DMS79 treated with DMSO at 0.1 percent for 48 hours (cell line): ENCODE data around the gene UQCR11.
A peak's percentile ranks its signal among the peaks of the same experiment; 100 is the strongest.

Source experiments
- DNase-seq: peaks from one replicate; lab custom pipeline; 2025; lab: John Stamatoyannopoulos, UW

The UQCR11 gene

GRCh38 chr19:1567848-1568227 is 37.4 kb downstream of the UQCR11 start:
- no peak for DNase-seq

DNA sequence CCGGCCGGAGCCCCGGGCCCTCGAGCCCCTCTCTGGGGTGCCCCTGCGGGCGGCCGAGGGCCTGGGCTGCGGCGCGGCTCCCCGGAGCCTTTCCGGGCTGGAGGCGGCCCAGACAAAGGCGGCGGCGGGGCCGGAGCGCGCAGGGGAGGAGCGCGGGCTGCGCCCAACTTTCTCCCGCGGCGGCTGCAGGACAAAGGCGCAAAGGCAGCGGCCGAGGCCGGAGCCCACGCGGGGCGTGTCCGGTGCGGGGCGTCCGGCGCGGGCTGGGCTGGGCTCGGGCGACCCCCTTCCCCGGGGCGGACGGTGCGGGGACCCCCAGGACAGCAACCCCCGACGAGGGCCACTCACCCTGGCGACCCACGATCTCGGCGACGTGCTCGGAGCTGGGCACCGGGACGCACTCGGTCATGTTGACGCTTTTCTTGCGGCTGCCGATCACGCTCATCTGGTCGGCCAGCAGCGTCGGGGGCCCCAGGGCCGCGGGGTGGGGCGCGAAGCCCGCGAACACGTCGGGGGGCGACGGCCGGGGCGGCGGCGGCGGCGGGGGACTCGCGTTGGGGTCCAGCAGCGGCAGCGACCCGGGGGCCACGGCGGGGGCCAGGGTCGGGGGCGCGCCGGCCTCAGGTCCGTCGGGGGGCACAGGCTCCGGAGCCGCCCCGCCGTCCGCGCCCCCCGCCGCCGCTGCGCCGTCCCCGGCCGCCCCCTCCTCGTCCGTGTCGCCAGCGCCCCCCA is 38.0 kb downstream of the UQCR11 start:
- DNase-seq = no peak

DNA sequence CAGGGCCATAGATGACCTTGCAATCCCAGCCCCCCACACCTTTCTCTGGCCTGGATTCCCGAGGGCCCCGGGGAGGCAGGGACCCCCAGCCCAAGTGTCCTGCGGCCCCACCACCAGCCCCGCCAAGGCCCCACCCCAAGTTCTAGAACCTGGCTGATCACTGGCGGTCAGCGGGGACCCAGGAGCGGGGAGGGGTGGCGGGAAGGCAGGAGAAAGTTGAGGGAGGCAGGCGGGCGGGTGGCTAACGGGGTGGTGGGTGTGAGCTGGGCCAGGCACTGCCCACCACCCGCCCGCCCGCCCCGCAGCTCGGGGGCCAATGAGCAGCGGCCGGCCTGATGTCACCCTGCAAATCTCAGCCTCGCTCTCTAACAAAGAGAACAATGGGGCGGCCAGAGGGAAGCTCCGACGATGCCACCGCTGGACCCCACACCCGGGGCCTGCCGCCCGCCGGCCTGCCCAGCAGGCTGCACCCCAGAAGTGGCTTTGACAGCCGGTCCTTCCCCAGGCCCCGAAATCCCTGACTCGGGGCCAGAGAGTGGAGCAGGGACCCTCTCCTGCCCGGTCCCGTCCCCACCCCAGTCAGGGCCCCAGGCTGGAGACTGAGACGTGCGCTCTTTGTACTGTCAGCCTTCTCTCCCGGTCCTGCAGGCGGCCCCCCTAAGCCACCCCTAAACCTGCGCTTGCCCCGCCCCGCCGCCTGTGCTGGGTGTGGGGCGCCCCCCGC is 38.7 kb downstream of the UQCR11 start:
- DNase-seq = peak; percentile 69

DNA sequence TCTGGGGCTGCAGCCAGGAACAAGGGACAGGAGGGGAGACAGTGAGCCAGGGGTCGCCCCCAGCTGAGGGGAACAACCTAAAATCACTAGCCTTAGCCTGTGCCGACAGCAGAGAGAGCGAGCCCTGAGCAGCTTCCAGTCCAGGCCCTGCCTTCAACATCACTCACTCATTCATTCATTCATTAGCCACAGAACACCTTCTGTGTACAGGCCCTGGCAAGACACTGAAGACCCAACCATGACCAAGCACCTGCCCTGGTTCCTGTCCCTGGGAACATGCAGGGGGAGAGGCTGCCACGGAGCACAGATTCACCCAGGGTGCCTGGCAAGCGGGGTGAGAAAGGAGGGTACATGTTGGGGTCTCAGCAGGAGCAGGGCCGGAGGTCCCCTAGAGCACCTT is 42.0 kb downstream of the UQCR11 start:
- DNase-seq = no peak

DNA sequence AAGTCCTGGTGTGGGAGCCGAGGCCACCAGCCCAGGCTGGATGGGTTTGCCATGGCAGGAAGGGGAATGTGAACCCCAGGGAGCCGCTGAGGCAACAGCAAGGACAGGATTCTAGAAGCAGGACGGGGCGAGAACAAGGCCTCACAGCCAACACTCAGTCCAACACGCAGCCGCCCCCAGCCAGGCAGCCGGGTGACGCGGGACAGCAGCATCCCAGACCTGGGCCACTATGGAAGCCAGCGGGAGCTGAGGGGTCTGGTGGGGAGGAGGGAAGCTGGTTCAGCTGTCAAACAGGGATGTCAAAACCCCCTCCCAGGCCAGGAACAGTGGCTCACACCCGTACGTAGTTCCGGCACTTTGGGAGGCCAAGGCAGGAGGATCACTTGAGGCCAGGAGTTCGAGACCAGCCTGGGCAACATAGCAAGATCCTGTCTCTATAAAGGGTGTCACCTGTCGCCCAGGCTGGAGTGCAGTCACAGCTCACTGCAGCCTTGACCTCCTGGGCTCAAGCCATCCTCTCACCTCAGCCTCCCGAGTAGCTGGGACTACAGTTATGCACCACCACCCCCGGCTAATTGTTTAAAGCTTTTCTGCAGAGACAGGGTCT is 43.9 kb downstream of the UQCR11 start:
- no peak for DNase-seq

- no peak for DNase-seq
These were observed 44.9 kb downstream of the UQCR11 start for GRCh38 chr19:1560286-1560882.

DNA sequence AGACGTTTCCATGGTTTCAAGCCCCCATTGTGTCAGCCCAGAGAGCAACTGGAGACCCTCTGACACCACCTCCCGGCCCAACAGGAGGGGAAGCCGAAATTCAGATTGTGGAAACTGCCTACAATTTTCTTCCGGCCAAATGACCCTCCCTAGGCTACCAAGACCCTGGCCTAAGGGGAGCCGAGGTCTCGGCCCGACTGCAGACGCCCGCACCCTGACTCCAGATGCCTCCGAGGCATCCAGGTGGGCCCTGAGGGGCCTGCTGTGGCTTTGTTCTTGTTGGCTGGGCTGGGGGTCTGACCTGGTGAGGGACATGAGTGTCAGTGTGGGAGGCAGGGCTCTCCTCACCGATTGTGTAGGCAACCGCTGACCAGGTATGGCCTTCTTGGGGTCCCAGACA is 46.7 kb downstream of the UQCR11 start:
- DNase-seq = no peak

GRCh38 chr19:1556390-1557070 is 48.7 kb downstream of the UQCR11 start:
- DNase-seq = no peak

DNA sequence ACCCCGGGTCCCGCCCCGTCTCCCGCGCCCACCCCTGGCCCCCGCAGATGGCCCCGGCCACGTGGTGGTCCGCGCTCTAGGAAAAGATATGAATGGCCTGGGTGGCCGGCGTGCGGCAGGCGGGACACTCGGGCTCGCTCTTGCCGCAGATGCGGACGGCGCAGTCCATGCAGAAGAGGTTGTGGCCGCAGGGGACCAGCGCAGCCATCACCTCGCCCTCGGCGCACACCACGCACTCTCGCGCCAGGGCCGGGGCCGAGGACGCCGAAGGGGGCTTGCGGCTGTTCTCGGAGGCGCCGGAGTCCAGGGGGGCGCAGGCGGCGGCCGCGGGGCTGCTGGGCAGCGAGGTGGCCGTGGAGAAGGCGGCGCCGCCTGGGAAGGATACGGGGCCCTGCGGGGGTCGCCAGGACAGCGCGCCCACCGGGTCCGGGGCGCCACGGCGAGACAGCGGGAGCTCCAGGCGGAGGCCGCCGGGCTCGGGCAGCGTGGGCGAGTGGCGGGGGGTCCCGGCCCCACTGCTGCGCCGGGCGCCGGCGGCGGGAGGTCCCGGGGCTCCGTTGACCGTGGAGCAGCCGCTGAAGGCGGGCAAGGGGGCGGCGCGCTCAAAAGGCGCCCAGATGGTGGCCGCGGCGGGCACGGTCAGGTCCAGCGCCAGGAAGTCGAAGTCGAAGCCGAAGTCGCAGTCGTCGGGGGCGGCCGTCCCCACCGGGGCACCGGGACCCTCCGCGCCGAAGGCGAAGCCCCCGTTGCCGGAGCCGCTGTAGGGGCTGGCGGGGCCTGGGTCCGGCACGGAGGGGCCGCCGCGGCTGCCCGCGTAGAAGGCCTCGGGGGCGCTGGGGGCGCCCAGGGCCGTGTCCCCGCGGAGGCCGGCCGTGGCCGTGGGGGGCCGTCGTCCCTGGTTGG is 49.5 kb downstream of the UQCR11 start:
- DNase-seq = no peak

DNA sequence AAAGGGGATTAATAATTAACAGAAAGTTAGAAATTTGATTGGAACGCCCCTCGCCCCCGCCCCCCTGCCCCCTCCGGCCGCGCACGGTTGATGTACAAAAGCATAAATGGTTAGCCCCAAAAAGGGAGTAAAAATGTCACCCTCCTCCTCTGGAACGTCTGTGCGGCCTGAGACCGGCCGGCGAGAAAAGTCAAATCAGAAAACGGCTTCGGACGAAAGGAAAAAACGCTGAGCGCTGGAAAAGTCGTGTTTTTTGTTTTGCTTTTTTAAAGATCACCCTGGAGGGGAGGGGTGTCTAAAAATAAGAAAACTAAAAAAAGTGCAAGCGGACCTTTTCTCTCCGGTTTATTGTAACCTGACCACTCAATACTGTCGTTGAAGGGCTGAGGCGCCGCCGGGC is 50.3 kb downstream of the UQCR11 start:
- DNase-seq = no peak

GRCh38 chr19:1553415-1553814 is 51.8 kb downstream of the UQCR11 start:
- no peak for DNase-seq

GRCh38 chr19:1551068-1552040 is 53.9 kb downstream of the UQCR11 start:
- no peak for DNase-seq

DNA sequence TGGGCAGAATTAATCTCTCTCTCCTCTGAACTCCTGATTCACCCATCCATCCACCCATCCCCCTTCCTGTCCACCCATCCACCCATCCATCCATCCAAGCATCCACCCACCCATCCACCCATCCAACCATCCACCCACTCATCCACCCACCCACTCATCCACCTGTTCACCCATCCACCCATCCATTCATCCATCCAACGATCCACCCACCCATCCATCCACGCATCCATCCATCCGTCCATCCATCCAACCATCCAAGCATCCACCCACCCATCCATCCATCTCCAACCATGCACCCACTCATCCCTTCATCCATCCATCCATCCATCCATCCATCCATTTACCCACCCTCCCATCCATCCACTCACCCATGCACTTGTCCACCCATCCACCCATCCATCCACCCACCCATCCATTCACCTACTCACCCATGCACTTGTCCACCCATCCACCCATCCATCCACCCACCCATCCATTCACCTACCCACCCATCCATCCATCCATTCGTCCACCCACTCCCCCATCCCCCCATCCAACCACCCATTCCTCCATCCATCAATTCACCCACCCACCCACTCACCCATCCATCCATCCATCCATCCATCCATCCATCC is 55.8 kb downstream of the UQCR11 start:
- no peak for DNase-seq
